Raji (cell line): ENCODE data around the gene FAM210A.

Source experiments
- POLR2A ChIP-seq: IDR thresholded peaks from 2 replicates; pipeline ENCODE4 v1.6.1; 2011; ENCODE audit warnings: low read depth, low read length, control low read depth; ENCODE audit not compliant: insufficient read depth

Gene FAM210A

GRCh38 chr18:13716916-13717315 is 9.4 kb downstream of the FAM210A start:
- no peak for TF ChIP-seq POLR2A

- TF ChIP-seq POLR2A, result no peak
These were observed 11.0 kb downstream of the FAM210A start for GRCh38 chr18:13715330-13715729.

DNA sequence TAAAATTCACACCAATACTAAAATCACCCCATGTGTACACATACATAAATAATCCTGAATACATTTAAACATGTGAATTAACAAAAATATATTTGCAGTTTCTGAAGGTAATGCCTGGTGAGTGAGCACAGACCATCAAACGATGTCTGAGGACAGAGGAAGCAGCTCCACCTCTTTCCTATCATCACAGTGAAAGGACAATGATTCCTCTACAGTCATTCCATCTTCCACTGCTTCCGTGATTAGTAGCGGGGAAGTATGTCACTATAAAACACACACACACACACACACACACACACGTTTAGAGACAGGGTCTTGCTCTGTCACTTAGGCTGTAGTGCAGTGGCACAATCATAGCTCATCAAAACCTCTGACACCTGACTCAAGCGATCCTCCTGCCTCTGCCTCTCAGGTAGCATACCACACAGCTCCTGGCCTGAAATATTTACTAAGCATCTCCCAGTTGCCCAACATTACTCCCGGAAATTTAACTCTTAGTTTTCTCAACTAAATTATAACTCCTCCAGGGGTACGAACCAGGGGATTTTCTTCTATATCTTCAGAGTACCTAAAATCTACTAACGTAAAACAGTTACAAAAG is 12.8 kb downstream of the FAM210A start:
- no peak for TF ChIP-seq POLR2A

DNA sequence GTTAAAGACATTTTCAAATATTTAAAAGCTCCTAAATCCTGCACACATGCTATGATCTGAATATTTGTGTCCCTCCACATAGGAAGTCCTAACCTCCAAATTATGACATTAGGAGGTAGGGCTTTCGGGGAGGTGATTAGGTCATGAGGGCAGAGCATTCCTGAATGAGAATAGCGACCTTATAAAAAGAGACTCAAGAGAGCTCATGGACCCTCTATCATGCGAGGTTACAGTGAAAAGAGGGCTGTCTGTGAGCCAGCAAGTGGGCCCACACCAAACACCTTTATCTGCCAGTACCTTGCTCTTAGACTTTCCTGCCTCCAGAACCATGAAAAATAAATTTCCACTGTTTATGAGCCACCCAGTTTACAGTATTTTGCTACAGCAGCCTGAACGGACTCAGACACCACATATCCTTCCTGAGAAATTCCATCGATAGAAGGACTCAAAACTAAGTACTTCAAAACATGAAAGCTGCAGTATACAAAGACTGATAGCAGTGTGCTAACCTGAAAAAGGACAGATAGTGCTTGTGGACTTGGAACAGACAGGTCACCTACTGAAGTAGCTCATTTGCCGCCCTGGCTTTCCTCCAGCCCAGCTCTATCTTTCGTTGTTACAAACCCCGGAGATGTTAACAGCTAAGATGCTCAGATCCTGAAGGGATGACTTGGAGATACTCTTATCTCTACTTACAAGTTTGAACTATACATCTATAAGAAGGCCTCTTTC is 13.8 kb downstream of the FAM210A start:
- TF ChIP-seq POLR2A, result no peak

- no peak for TF ChIP-seq POLR2A
These were observed 15.9 kb downstream of the FAM210A start for GRCh38 chr18:13710414-13710831.

DNA sequence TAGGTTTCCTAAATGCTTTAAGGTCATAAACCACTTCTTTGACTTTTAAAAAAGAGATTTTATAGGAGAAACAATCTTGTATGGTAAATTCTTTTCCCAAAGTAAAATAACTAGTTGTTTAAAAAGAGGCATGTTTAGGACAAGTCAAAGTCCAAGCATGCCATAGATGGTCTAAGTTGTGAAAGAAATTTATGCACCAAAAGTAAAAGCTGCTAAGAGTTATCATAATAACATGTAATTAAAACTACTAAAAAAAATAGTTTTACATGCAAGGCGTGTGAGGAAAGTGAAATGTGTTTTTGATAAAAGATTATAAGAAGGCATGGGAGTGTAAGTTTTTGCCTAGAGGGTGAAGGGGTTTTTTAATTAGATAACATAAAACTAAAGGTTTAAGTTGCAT is 22.5 kb downstream of the FAM210A start:
- no peak for TF ChIP-seq POLR2A

GRCh38 chr18:13700153-13700552 is 26.2 kb downstream of the FAM210A start:
- no peak for TF ChIP-seq POLR2A

- no peak for TF ChIP-seq POLR2A
These were observed 29.4 kb downstream of the FAM210A start for GRCh38 chr18:13696961-13697360.

DNA sequence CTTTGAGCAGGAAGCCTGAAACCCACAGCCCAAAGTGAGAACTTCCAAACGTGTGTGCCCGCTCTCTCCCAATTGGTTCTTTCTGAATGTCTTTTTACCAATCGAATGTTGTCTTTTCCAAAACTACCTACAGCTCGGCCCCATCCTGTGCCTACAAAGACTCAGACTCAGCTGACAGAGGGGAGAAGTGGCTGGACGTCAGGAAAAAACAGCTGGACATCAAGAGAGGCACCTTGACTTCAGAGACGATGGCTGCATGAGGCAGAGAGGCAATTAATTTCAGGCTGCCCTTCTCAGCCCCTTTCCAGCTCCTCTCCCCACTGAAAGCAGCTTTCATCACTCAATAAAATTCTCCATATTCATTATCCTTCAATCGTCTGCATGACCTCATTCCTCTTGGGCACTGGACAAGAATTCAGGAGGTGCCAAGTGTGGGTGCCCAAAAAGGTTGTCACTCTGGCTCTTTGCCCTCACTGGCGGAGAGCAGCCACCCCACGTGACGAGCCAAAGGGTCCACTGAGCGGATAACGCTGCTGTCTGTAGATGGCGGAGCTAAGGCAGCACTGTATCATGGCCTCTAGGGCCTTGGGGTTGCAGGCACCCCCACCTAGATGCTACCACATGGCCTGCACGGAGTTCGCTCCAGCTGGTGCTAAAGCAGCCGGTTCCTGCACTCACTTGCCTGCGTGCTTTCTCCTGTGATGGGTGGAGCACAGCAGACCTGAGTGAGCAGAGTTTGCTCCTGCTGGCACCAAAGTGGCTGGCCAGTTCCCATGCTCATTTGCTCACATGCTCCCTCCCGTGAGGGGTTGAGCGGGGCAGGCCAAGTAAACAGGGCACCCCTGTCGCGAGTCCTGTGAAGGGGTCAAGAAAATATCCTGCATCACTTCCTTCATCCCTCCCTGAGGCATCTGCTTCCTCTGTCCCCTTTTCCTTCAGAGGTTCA is 37.9 kb downstream of the FAM210A start:
- TF ChIP-seq POLR2A, result no peak

DNA sequence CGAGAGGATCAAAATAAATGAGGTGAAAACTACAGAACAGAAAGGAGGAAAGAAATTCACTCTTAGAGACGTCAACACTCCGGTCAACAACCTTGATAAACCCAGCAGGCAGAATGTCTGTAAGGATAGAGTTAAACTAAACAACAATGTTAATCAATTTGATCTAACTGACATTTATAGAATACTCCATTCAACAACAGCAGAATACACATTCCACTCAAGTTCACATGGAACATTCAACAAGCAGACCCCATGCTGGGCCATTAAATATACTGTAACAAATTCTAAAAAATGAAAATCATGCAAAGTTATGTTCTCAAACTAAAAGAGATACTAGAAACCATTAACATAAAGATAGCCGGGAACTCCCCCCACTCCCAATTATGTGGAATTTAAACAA is 41.8 kb downstream of the FAM210A start:
- no peak for TF ChIP-seq POLR2A

DNA sequence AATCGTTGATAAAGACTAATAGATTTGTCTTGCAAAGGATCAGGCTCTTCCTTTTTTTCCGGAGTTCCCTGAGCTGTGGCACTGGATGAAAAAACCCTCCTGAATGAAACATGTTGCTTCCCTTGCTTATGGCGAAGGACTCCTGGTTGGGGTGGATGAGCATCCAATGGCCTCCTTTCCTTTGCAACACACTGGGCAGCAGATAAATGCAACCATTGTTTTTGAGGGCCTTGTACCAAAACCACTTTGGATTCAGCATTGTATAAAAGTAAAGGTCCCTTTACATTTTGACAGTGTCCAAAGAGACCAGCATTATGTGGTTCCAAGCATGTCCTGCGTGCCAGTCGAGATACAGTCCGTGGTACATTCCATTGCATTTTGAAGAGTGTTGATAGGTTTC is 44.7 kb downstream of the FAM210A start:
- TF ChIP-seq POLR2A, result no peak

DNA sequence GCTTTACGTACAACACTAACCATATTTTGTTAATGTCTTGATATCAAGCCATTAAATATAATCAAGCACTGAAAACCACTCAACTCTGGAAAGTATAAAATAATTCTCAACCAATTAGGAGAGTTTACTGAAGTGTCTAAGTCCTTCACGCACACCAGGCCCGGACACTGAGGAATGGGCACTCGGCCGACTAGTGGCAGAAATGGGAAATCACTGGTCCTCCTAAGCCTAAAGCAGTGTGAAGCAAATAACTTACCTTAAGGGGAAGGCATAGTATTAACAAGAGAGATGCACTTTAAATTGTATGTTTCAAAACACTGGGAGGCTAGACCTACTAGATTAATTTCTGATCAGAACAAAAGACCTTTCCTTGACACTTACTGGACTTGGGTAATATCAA is 45.7 kb downstream of the FAM210A start:
- TF ChIP-seq POLR2A, result no peak

DNA sequence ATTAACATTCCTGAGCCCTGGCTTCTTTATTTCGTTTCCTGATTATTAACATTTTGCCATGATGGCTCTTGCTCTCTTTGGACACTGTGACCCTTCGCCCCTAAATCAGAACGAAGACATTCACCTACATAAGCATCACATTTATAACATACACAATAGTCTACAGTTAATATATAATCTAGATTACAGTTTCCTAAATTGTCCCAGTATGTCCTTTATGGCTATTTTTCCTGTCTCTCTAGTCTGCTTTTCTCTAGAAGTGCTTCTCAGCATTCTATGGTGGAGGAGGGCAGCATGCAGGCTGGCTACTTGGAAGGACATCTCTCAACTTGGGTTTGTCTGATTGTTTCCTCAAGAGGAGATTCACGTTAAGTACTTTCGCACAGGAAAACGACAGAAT is 49.9 kb downstream of the FAM210A start:
- TF ChIP-seq POLR2A, result no peak

GRCh38 chr18:13672657-13673056 is 53.7 kb downstream of the FAM210A start:
- no peak for TF ChIP-seq POLR2A

GRCh38 chr18:13661779-13662256 is 64.5 kb downstream of the FAM210A start:
- no peak for TF ChIP-seq POLR2A
